Ishikawa (cell line): Measurements from ENCODE around the gene SH2B2.
A peak's percentile ranks its signal among the peaks of the same experiment; 100 is the strongest.

Experiments
- CEBPB ChIP-seq: IDR thresholded peaks from 2 replicates; pipeline ENCODE4 v1.6.1; 2012
- CREB1 ChIP-seq: IDR thresholded peaks from 2 replicates; pipeline ENCODE4 v1.6.1; 2012; ENCODE audit warnings: low read depth
- EP300 ChIP-seq: IDR thresholded peaks from 2 replicates; pipeline ENCODE4 v1.6.1; 2012; ENCODE audit warnings: borderline replicate concordance
- FOXM1 ChIP-seq: IDR thresholded peaks from 2 replicates; pipeline ENCODE4 v1.6.1; 2012; ENCODE audit warnings: low read depth, borderline replicate concordance
- NFIC ChIP-seq: IDR thresholded peaks from 2 replicates; pipeline ENCODE4 v1.6.1; 2012
- RAD21 ChIP-seq: IDR thresholded peaks from 2 replicates; pipeline ENCODE4 v1.6.1; 2012; ENCODE audit warnings: low read depth
- TAF1 ChIP-seq: IDR thresholded peaks from 2 replicates; pipeline ENCODE4 v1.6.1; 2012; ENCODE audit warnings: low read depth, mild to moderate bottlenecking
- TCF12 ChIP-seq: IDR thresholded peaks from 2 replicates; pipeline ENCODE4 v1.6.1; 2012; ENCODE audit warnings: low read depth
- TEAD4 ChIP-seq: IDR thresholded peaks from 2 replicates; pipeline ENCODE4 v1.6.1; 2012
- YY1 ChIP-seq: IDR thresholded peaks from 2 replicates; pipeline ENCODE4 v1.6.1; 2012; ENCODE audit warnings: low read depth
- TF ChIP-seq, protein P1 (sequence below): IDR thresholded peaks from 2 replicates; pipeline ENCODE4 v1.6.1; 2012
- TF ChIP-seq, protein P2 (sequence below): IDR thresholded peaks from 2 replicates; pipeline ENCODE4 v1.6.1; 2012; ENCODE audit warnings: low read depth, mild to moderate bottlenecking
- TF ChIP-seq, protein P3 (sequence below): IDR thresholded peaks from 2 replicates; pipeline ENCODE4 v1.6.1; 2012

DNA sequence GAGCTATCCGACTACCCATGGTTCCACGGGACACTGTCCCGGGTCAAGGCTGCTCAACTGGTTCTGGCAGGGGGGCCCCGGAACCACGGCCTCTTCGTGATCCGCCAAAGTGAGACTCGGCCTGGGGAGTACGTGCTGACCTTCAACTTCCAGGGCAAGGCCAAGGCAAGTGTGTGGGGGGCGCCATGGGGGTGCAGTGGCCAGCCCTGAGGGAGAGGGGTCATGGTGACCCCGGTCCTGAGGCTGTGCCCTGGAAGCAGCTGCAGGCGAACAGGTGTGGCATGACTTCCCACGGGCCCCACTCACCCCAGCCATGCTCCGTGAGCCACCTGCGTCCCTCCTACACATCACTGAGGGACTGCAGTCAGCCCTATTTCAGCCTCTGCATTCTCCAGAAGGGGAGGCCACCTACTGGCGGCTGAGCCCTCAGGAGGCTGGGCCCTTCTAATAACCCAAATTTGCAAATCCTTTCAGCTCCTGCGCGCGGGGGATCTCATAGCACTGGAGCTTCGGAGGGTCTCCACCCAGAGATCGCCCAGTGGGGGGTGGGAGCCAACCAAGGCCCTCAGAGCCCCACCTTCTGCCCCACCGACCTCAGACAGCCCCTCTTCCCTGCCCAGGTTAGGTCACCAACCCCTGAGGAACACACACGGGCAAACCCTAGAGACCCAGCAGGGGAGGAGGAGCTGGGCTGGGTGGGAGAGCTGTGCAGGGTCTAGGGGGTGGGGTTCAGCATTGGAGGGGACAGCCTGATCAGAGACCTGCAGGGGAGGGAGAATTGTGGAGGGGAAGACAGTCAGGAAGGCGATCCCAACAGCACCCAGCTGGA lies 30.8 kb downstream of the SH2B2 start:
- no peak for TF ChIP-seq TEAD4
- TF ChIP-seq CEBPB = no peak
- TF ChIP-seq TAF1 = no peak
- TF ChIP-seq, protein P1, sequence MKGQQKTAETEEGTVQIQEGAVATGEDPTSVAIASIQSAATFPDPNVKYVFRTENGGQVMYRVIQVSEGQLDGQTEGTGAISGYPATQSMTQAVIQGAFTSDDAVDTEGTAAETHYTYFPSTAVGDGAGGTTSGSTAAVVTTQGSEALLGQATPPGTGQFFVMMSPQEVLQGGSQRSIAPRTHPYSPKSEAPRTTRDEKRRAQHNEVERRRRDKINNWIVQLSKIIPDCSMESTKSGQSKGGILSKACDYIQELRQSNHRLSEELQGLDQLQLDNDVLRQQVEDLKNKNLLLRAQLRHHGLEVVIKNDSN = no peak
- TF ChIP-seq, protein P2, sequence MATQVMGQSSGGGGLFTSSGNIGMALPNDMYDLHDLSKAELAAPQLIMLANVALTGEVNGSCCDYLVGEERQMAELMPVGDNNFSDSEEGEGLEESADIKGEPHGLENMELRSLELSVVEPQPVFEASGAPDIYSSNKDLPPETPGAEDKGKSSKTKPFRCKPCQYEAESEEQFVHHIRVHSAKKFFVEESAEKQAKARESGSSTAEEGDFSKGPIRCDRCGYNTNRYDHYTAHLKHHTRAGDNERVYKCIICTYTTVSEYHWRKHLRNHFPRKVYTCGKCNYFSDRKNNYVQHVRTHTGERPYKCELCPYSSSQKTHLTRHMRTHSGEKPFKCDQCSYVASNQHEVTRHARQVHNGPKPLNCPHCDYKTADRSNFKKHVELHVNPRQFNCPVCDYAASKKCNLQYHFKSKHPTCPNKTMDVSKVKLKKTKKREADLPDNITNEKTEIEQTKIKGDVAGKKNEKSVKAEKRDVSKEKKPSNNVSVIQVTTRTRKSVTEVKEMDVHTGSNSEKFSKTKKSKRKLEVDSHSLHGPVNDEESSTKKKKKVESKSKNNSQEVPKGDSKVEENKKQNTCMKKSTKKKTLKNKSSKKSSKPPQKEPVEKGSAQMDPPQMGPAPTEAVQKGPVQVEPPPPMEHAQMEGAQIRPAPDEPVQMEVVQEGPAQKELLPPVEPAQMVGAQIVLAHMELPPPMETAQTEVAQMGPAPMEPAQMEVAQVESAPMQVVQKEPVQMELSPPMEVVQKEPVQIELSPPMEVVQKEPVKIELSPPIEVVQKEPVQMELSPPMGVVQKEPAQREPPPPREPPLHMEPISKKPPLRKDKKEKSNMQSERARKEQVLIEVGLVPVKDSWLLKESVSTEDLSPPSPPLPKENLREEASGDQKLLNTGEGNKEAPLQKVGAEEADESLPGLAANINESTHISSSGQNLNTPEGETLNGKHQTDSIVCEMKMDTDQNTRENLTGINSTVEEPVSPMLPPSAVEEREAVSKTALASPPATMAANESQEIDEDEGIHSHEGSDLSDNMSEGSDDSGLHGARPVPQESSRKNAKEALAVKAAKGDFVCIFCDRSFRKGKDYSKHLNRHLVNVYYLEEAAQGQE = no peak
- no peak for TF ChIP-seq TCF12
- TF ChIP-seq RAD21 = peak; percentile 14; the same call in 1 of the 2 replicates
- TF ChIP-seq NFIC = no peak
- TF ChIP-seq EP300 = no peak
- TF ChIP-seq, protein P3, sequence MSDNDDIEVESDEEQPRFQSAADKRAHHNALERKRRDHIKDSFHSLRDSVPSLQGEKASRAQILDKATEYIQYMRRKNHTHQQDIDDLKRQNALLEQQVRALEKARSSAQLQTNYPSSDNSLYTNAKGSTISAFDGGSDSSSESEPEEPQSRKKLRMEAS = no peak
- TF ChIP-seq FOXM1 = no peak
- TF ChIP-seq YY1 = no peak
- TF ChIP-seq CREB1 = no peak
